HAP-1 (cell line): Measurements from ENCODE around the gene GINS2.

Experiments used
- DNase-seq, 2 experiments: peaks; one replicate each; pipeline ENCODE4 v3.0.0-alpha.2; 2016 to 2020; ENCODE audit warnings: low spot score in 2 of 2
- H3K27me3 ChIP-seq: fragments of 250-450 bp; sonication (Bioruptor Pico); 2 replicates; pipeline ENCODE4 v1.5.1; 2020; ENCODE audit warnings: low read depth, mild to moderate bottlenecking, moderate library complexity
- H3K36me3 ChIP-seq: fragments of 250-450 bp; sonication (Bioruptor Pico); replicated peaks from 2 replicates; pipeline ENCODE4 v1.5.1; 2020; ENCODE audit warnings: mild to moderate bottlenecking
- H3K4me1 ChIP-seq: fragments of 250-450 bp; sonication (Bioruptor Pico); 2 replicates; pipeline ENCODE4 v1.5.1; 2020; ENCODE audit warnings: mild to moderate bottlenecking
- H3K4me3 ChIP-seq: fragments of 250-450 bp; sonication (Bioruptor Pico); 2 replicates; pipeline ENCODE4 v1.5.1; 2020; ENCODE audit warnings: mild to moderate bottlenecking, moderate library complexity
- H3K9me3 ChIP-seq: fragments of 250-450 bp; sonication (Bioruptor Pico); 2 replicates; pipeline ENCODE4 v1.5.1; 2020; ENCODE audit warnings: mild to moderate bottlenecking, moderate library complexity
- in situ Hi-C: fragments of 300-500 bp; cut with MboI; formaldehyde crosslinking; loops from 3 replicates; pipeline ENCODE4 v1.14.3; 2020; ENCODE audit warnings: low sequenced_read_pairs, inconsistent platforms, mixed read lengths

The GINS2 gene

DNA sequence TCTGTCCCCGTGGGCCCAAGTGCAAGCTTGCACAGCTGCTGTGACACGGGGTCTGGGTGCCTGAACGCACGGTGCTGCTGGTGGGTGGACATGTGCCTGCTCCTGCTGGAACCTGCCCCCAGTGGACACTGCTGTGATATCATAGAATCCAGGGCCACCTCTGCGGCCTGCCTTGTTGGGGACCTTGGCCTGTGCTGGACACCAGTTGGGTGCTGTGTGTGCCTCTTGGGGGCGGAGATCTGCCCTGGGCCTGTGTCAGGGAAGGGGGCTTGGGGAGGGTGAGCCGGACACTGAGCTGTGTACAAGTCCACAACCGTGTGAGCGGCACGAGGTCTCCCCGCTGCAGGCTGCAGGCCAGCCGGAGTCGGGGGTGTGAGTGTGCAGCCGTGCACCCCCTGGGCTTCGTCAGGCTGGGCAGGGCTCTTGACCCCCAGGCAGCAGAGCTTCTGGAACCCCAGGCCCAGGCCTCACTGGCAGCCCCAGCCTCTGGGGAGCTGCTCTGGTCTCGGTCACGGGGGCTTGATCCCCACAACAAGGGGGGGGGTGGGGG lies 42.3 kb downstream of the GINS2 start:
- DNase-seq, result no peak
- Histone ChIP-seq H3K4me3 (no peak overlapping the region), H3K27me3 (no peaks in the 10 kb centered on the region), H3K36me3 (peaks cover 35% of the 10 kb centered on the region), H3K9me3 (no peaks in the 10 kb centered on the region), H3K4me1 (no peaks in the 10 kb centered on the region)
- in situ Hi-C loops, result no loop called here

GRCh38 chr16:85645021-85645589 lies 43.6 kb downstream of the GINS2 start:
- no peak overlapping the region for H3K4me3 ChIP-seq

GRCh38 chr16:85644093-85644712 lies 44.6 kb downstream of the GINS2 start:
- DNase-seq, result no peak
- H3K4me3 ChIP-seq, result no peak overlapping the region
- H3K27me3 ChIP-seq, result no peaks in the 10 kb centered on the region
- no peaks in the 10 kb centered on the region for H3K4me1 ChIP-seq
- H3K36me3 ChIP-seq, result peaks cover 28% of the 10 kb centered on the region
- in situ Hi-C loops, result no loop called here
- H3K9me3 ChIP-seq, result no peaks in the 10 kb centered on the region

More at GRCh38 chr16:85645021-85645589, 43.6 kb downstream of the GINS2 start:
- peaks cover 37% of the 10 kb centered on the region for H3K36me3 ChIP-seq
- no peaks in the 10 kb centered on the region for H3K9me3 ChIP-seq
- H3K27me3 ChIP-seq, result no peaks in the 10 kb centered on the region
- in situ Hi-C loops, result no loop called here
- no peak for DNase-seq
- no peaks in the 10 kb centered on the region for H3K4me1 ChIP-seq

GRCh38 chr16:85643631-85644030 lies 45.1 kb downstream of the GINS2 start:
- DNase-seq, result no peak
- Histone ChIP-seq H3K36me3 (peaks cover 24% of the 10 kb centered on the region), H3K4me1 (no peaks in the 10 kb centered on the region), H3K9me3 (no peaks in the 10 kb centered on the region), H3K4me3 (no peak overlapping the region), H3K27me3 (no peaks in the 10 kb centered on the region)
- in situ Hi-C loops, result no loop called here

- H3K4me3 ChIP-seq, result no peak overlapping the region
- peaks cover 17% of the 10 kb centered on the region for H3K36me3 ChIP-seq
- no peaks in the 10 kb centered on the region for H3K27me3 ChIP-seq
- H3K9me3 ChIP-seq, result no peaks in the 10 kb centered on the region
- H3K4me1 ChIP-seq, result no peaks in the 10 kb centered on the region
- no peak for DNase-seq
- in situ Hi-C loops, result no loop called here
These were observed 45.9 kb downstream of the GINS2 start for GRCh38 chr16:85642762-85643358.

DNA sequence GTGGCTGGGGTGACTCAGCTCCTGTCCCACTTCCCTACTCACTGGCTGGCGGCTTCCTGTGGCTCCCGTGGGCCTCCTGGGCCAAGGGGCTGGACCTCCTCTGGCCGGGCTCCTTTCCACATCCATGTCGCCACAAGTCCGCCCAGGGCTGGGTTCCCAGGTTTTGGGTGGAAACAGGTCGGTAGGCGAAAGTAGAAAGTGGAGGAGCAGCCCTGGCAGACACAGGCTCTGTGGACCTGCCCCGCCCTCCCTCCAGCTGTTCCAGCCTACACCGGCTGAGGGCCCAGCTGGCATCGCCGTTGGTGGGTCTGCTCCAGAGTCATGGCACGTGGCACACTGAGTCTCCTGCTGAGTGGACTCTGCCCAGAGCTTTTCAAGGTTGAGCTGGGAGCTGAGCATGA lies 47.0 kb downstream of the GINS2 start:
- Histone ChIP-seq H3K9me3 (no peaks in the 10 kb centered on the region), H3K27me3 (no peaks in the 10 kb centered on the region), H3K4me1 (no peaks in the 10 kb centered on the region), H3K36me3 (peaks cover 27% of the 10 kb centered on the region), H3K4me3 (no peak overlapping the region)
- no peak for DNase-seq
- in situ Hi-C loops, result no loop called here

GRCh38 chr16:85641305-85641704 lies 47.4 kb downstream of the GINS2 start:
- Histone ChIP-seq H3K27me3 (no peaks in the 10 kb centered on the region), H3K4me1 (no peaks in the 10 kb centered on the region), H3K4me3 (no peak overlapping the region), H3K9me3 (no peaks in the 10 kb centered on the region), H3K36me3 (peaks cover 29% of the 10 kb centered on the region)
- DNase-seq, result no peak
- in situ Hi-C loops, result no loop called here

DNA sequence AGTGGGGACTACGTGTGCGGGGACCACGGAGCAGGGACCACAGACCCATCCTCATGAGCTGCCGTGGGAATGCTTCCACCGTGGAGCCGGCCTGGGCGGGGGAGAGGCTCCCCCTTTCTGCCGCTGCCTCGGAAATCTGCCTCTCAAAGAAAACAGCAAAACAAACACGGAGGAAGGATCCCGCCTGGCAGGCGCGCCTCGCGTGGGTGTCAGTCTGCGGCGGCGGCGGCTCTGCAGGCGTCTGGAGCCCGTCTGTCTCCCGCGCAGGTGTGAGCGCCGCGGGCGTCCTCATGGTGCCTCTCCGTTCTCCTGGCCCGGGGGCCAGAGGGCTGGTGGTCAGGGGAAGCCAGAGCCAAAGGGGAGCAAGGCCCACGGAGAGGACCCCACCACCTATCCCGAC lies 48.2 kb downstream of the GINS2 start:
- Histone ChIP-seq H3K9me3 (no peaks in the 10 kb centered on the region), H3K4me3 (no peak overlapping the region), H3K27me3 (no peaks in the 10 kb centered on the region), H3K4me1 (no peaks in the 10 kb centered on the region), H3K36me3 (peaks cover 34% of the 10 kb centered on the region)
- in situ Hi-C loops, result no loop called here
- no peak for DNase-seq

- Histone ChIP-seq H3K9me3 (no peaks in the 10 kb centered on the region), H3K4me1 (no peaks in the 10 kb centered on the region), H3K36me3 (peaks cover 38% of the 10 kb centered on the region), H3K4me3 (no peak overlapping the region), H3K27me3 (no peaks in the 10 kb centered on the region)
- in situ Hi-C loops, result no loop called here
- no peak for DNase-seq
These were observed 48.5 kb downstream of the GINS2 start for GRCh38 chr16:85640254-85640558.

DNA sequence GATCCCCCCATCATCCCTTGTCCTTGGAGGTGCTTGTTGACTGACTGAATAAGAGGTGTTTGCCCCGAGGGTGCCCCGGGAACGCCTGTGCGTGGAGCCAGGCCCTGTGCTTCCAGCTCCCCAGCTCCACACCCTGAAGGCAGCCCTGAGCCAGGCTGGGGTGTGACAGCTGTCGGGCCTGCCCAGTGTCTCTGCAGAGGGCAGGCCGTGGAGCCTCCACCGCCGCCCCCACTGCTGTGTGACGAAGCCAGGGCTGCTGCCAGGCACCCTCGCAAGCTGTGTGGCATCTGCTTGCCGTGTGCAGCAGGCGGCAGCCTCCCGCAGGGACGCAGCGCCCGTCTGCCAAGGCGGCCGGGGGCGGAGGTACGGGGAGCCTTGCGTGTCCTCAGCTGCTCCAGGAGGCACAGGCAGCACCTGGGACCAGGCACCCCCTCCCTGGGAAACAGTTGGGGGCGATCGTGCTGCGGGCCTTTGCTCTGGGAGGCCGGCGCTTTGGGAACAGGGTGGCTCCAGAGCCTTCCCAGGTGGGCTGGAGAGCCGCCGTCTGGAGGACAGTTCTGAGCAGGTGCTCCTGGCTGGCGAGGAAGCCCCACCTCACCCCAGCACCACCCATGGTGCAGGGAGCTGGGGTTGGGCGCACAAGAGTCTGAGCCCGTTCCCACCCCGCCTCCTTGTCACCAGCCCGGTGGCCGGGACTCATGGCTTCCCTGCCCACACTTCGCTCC lies 49.1 kb downstream of the GINS2 start:
- H3K27me3 ChIP-seq, result no peaks in the 10 kb centered on the region
- in situ Hi-C loops, result no loop called here
- no peaks in the 10 kb centered on the region for H3K4me1 ChIP-seq
- H3K36me3 ChIP-seq, result peaks cover 41% of the 10 kb centered on the region
- DNase-seq, result no peak
- no peaks in the 10 kb centered on the region for H3K9me3 ChIP-seq
- H3K4me3 ChIP-seq, result no peak overlapping the region

GRCh38 chr16:85638695-85639409 lies 49.9 kb downstream of the GINS2 start:
- in situ Hi-C loops, result no loop called here
- no peaks in the 10 kb centered on the region for H3K27me3 ChIP-seq
- no peak overlapping the region for H3K4me3 ChIP-seq
- DNase-seq, result no peak
- H3K4me1 ChIP-seq, result no peaks in the 10 kb centered on the region
- no peaks in the 10 kb centered on the region for H3K9me3 ChIP-seq
- H3K36me3 ChIP-seq, result peaks cover 48% of the 10 kb centered on the region

- Histone ChIP-seq H3K4me1 (no peaks in the 10 kb centered on the region), H3K9me3 (no peaks in the 10 kb centered on the region), H3K36me3 (peaks cover 53% of the 10 kb centered on the region), H3K4me3 (no peak overlapping the region), H3K27me3 (no peaks in the 10 kb centered on the region)
- DNase-seq, result no peak
- in situ Hi-C loops, result no loop called here
These were observed 50.7 kb downstream of the GINS2 start for GRCh38 chr16:85637808-85638647.
